GM13976 (cell line): ENCODE data around the gene HRAS.

Experiments used
- DNase-seq: peaks from one replicate; pipeline ENCODE4 v3.0.0; 2012; ENCODE audit warnings: low spot score
- CTCF ChIP-seq: IDR thresholded peaks from 2 replicates; pipeline ENCODE4 v1.5.1; 2012; ENCODE audit warnings: borderline replicate concordance, mild to moderate bottlenecking; ENCODE audit not compliant: insufficient read depth; ENCODE audit errors: extremely low read depth, missing control alignments, control extremely low read depth
- in situ Hi-C: fragments of 300-500 bp; cut with MboI; formaldehyde crosslinking; loops from one replicate; pipeline ENCODE4 v1.12.0; 2022; ENCODE audit warnings: low sequenced_read_pairs, mixed read lengths, inconsistent platforms; ENCODE audit not compliant: unreplicated experiment

The HRAS gene

GRCh38 chr11:537622-538430 is 2.5 kb upstream of the HRAS start:
- in situ Hi-C loops, result no loop called here
- no peak for TF ChIP-seq CTCF
- DNase-seq, result no peak

- in situ Hi-C loops, result no loop called here
- DNase-seq, result peak; percentile 98
- no peak for TF ChIP-seq CTCF
Observed at GRCh38 chr11:536841-537621, 1.7 kb upstream of the HRAS start, which contains the start of gene LRRC56. TSS of gene LRRC56 (plus strand) at chr11:537527. CDS start at chr11:540685, 3,158 bp downstream.

- TF ChIP-seq CTCF, result peak; percentile 40
- in situ Hi-C loops, result no loop called here
- no peak for DNase-seq
Observed at GRCh38 chr11:535210-535518, 212 bp downstream of the HRAS start.

- no peak for TF ChIP-seq CTCF
- DNase-seq, result no peak
- in situ Hi-C loops, result no loop called here
Observed at GRCh38 chr11:534396-535209, 773 bp downstream of the HRAS start.

- DNase-seq, result no peak
- no peak for TF ChIP-seq CTCF
Observed at GRCh38 chr11:533586-534395, 1.6 kb downstream of the HRAS start.

More at GRCh38 chr11:533586-534395, 1.6 kb downstream of the HRAS start:
- in situ Hi-C loops, result no loop called here
